ENCODE measurements around the gene TIMM17B.
A peak's percentile ranks its signal among the peaks of the same experiment; 100 is the strongest.

The TIMM17B gene

GRCh38 chrX:48897625-48898306, at the start of gene TIMM17B, which contains the start of gene PQBP1:
Gene TIMM17B (minus strand): TSS chrX:48897768. CDS start chrX:48897749, 19 bp downstream.
Gene PQBP1 (plus strand): TSS chrX:48897930. CDS start chrX:48898510, 580 bp downstream.
- DNase-seq (ENCODE audit: low read depth), result peak; percentile 92

- peak; percentile 29 for DNase-seq (ENCODE audit: low read depth)
Observed at GRCh38 chrX:48945517-48946348, 48.2 kb upstream of the TIMM17B start.

- no peak for DNase-seq (ENCODE audit: low read depth)
Observed at GRCh38 chrX:48942895-48943294, 45.3 kb upstream of the TIMM17B start.

GRCh38 chrX:48940404-48940955, 42.9 kb upstream of the TIMM17B start:
- no peak for DNase-seq (ENCODE audit: low read depth)

- no peak for DNase-seq (ENCODE audit: low read depth)
Observed at GRCh38 chrX:48939524-48940228, 42.1 kb upstream of the TIMM17B start.

GRCh38 chrX:48938721-48939425, 41.3 kb upstream of the TIMM17B start:
- DNase-seq (ENCODE audit: low read depth), result no peak

GRCh38 chrX:48937054-48937907, 39.7 kb upstream of the TIMM17B start:
- DNase-seq (ENCODE audit: low read depth), result no peak

- no peak for DNase-seq (ENCODE audit: low read depth)
Observed at GRCh38 chrX:48936429-48937053, 39.0 kb upstream of the TIMM17B start.

- DNase-seq (ENCODE audit: low read depth), result no peak
Observed at GRCh38 chrX:48935301-48935670, 37.7 kb upstream of the TIMM17B start.

- no peak for DNase-seq (ENCODE audit: low read depth)
Observed at GRCh38 chrX:48934581-48935300, 37.2 kb upstream of the TIMM17B start.

GRCh38 chrX:48933757-48934156, 36.2 kb upstream of the TIMM17B start:
- no peak for DNase-seq (ENCODE audit: low read depth)

GRCh38 chrX:48927736-48928382, 30.3 kb upstream of the TIMM17B start:
- DNase-seq (ENCODE audit: low read depth), result no peak

- DNase-seq (ENCODE audit: low read depth), result no peak
Observed at GRCh38 chrX:48927123-48927522, 29.6 kb upstream of the TIMM17B start.

- no peak for DNase-seq (ENCODE audit: low read depth)
Observed at GRCh38 chrX:48924270-48924669, 26.7 kb upstream of the TIMM17B start.

GRCh38 chrX:48923771-48924170, 26.2 kb upstream of the TIMM17B start:
- no peak for DNase-seq (ENCODE audit: low read depth)

- no peak for DNase-seq (ENCODE audit: low read depth)
Observed at GRCh38 chrX:48920718-48921104, 23.1 kb upstream of the TIMM17B start.

GRCh38 chrX:48919947-48920717, 22.6 kb upstream of the TIMM17B start:
- DNase-seq (ENCODE audit: low read depth), result no peak

GRCh38 chrX:48919360-48919841, 21.8 kb upstream of the TIMM17B start:
- no peak for DNase-seq (ENCODE audit: low read depth)

Measured in fibroblast of the conjunctiva (primary cell).